HL-60 (cell line): ENCODE results near the gene TNNT2.

Source experiments
- CTCF ChIP-seq: IDR thresholded peaks from one replicate; pipeline ENCODE4 v1.5.1; 2011; ENCODE audit warnings: low read length, control low read depth, inconsistent platforms; ENCODE audit not compliant: insufficient read depth
- POLR2AphosphoS5 ChIP-seq: IDR thresholded peaks from 2 replicates; pipeline ENCODE4 v1.6.1; 2012; ENCODE audit warnings: low read depth
- REST ChIP-seq: IDR thresholded peaks from 2 replicates; pipeline ENCODE4 v1.6.1; 2012; ENCODE audit warnings: low read depth; ENCODE audit not compliant: insufficient replicate concordance

- TF ChIP-seq REST (no peak), POLR2AphosphoS5 (no peak), CTCF (no peak)
Observed at GRCh38 chr1:201312298-201312697, 65.2 kb downstream of the TNNT2 start.
